Measurements from ENCODE around the gene ACACB. TPM values are rescaled to one million over a fixed set of nuclear protein-coding genes. Genes with fewer than 3 reads are reported as not detected.
A peak's percentile ranks its signal among the peaks of the same experiment; 100 is the strongest.

Gene ACACB
- total and polyA plus RNA-seq, 12 donors = 12.8 to 241 (median 107) TPM

DNA sequence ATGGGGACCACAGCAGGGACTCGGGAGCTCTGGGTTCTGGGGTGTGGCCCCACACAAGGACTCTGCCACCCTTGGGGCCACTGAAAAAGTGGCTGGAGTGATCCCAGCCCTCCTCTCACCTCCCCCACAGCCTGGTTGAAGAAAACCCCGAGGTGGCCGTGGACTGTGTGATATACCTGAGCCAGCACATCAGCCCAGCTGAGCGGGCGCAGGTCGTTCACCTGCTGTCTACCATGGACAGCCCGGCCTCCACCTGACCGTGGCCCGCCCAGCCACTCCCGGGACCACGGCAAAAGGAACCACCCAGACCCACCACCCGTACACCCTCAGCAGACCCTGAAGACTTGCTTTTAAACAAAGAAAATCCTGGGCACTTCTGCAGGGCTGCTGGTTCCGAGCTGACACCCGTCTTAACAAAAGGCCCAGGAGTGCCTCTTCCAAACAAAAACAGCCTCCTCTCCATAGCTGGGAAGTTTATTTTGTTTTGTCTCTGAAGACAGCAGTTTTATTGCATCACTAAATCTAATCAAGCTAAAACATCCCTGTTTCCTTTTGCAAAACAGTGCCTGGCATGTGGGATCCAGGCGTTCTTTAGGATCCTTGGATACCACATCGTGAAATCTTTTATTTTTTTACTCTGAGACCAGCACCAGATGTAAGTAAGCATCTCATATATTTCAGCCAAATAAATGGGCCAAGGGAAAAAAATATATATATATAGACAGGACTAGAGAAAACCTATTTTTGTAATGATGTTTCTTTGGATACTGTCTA lies 149.9 kb downstream of the ACACB start:
- no peaks in the 10 kb centered on the region for H3K27me3 ChIP-seq
- H3K4me3 ChIP-seq = no peak overlapping the region
- no peak overlapping the region for H3K27ac ChIP-seq
- H3K36me3 ChIP-seq = peaks cover 0 to 83% (median 60%) of the 10 kb centered on the region in 9 donors
- WGBS, 2 donors = 87 to 88% methylated on average over 16 of the region's 16 CpGs
- intact Hi-C loops (cut with DNase I) = loop anchor here in 2 of 10 donors (5.0 kb wide), 2 partner anchors 116 to 121 kb away; no protein-coding TSS in a partner anchor
- H3K9me3 ChIP-seq = peaks cover 0 to 16% (median 0%) of the 10 kb centered on the region in 11 donors
- peaks cover 0 to 7% (median 0%) of the 10 kb centered on the region in 9 donors for H3K4me1 ChIP-seq
- ATAC-seq (no peak), DNase-seq (no peak)
- TF ChIP-seq, protein P1, sequence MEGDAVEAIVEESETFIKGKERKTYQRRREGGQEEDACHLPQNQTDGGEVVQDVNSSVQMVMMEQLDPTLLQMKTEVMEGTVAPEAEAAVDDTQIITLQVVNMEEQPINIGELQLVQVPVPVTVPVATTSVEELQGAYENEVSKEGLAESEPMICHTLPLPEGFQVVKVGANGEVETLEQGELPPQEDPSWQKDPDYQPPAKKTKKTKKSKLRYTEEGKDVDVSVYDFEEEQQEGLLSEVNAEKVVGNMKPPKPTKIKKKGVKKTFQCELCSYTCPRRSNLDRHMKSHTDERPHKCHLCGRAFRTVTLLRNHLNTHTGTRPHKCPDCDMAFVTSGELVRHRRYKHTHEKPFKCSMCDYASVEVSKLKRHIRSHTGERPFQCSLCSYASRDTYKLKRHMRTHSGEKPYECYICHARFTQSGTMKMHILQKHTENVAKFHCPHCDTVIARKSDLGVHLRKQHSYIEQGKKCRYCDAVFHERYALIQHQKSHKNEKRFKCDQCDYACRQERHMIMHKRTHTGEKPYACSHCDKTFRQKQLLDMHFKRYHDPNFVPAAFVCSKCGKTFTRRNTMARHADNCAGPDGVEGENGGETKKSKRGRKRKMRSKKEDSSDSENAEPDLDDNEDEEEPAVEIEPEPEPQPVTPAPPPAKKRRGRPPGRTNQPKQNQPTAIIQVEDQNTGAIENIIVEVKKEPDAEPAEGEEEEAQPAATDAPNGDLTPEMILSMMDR (IDR thresholded peaks at IDR 0.05) = no peak

DNA sequence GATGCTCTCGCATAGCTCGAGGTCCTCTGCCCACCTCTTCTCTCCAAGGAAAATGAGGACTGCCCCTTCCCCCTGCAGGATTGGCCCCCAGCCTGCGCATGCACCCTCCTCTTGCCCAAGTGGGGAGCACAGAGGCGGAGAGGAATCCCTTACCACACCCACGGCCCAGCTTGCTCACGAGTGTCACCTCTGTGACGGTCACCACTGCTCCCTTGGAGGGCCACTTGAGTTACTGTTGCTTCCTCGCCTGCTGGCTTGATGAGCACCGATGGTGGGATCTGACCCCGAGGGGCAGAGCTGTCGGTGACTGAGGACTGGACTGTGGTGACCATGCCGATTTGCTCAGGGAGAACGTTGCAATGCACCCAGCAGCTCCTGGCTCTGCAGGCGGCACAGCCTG lies 151.0 kb downstream of the ACACB start:
- H3K4me3 ChIP-seq = no peak overlapping the region
- no peak overlapping the region for H3K27ac ChIP-seq
- DNase-seq = no peak
- H3K27me3 ChIP-seq = no peaks in the 10 kb centered on the region
- intact Hi-C loops (cut with DNase I) = loop anchor here in 2 of 10 donors (5.0 kb wide), 2 partner anchors 115 to 120 kb away; no protein-coding TSS in a partner anchor
- ATAC-seq = no peak
- H3K36me3 ChIP-seq = peaks cover 0 to 75% (median 51%) of the 10 kb centered on the region in 9 donors
- peaks cover 0 to 16% (median 0%) of the 10 kb centered on the region in 11 donors for H3K9me3 ChIP-seq
- TF ChIP-seq, protein P1 (IDR thresholded peaks at IDR 0.05) = no peak
- peaks cover 0 to 7% (median 0%) of the 10 kb centered on the region in 9 donors for H3K4me1 ChIP-seq
- WGBS, 2 donors = 87 to 88% methylated on average over 14 of the region's 14 CpGs

DNA sequence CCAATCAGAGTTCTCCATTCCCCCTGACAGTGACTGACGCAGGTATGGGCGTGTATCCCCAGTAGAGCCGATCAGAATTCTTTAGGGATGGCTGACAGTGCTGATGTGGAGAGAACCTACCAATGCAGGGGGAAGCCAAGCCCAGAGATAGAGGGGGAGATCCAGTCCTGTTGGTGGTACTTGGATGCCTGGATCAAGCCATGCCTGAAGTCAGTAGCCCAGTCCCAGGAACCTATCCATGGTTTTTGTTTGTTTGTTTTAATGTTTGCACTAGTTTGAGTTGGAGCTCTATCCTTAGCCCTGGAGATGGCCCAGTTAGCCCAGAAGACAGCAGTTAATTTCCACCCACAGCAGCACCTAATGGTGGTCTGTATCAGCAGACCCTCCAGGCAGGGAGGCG lies 152.5 kb downstream of the ACACB start:
- 88 to 93% methylated on average over 4 of the region's 4 CpGs for WGBS, 2 donors
- intact Hi-C loops (cut with DNase I) = loop anchor here in 2 of 10 donors (5.0 kb wide), 2 partner anchors 113 to 118 kb away; no protein-coding TSS in a partner anchor
- Histone ChIP-seq H3K27me3 (no peaks in the 10 kb centered on the region), H3K9me3 (peaks cover 0 to 6% (median 0%) of the 10 kb centered on the region in 11 donors), H3K27ac (no peak overlapping the region), H3K4me1 (peaks cover 0 to 7% (median 0%) of the 10 kb centered on the region in 9 donors), H3K36me3 (peaks cover 0 to 60% (median 36%) of the 10 kb centered on the region in 9 donors), H3K4me3 (no peak overlapping the region)
- DNase-seq (no peak), ATAC-seq (no peak)
- TF ChIP-seq, protein P1 (IDR thresholded peaks at IDR 0.05) = no peak

DNA sequence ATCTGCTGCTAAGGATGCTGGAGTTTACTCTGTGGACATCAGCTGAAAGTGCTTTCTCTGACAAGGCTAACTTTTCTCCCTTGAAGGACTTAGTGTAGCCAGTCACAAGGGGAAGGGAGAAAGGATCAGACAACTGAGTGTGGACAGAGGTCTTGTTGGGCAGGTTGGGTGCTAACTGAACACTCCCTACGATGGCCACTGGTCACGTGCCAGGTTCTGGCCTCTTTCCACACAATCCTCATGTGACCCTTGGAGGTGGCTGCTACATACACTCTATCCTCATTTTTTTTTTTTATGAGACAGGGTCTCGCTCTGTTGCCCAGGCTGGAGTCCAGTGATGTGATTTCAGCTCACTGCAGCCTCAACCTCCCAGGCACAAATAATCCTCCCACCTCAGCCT lies 153.0 kb downstream of the ACACB start:
- peaks cover 0 to 55% (median 31%) of the 10 kb centered on the region in 9 donors for H3K36me3 ChIP-seq
- no peaks in the 10 kb centered on the region for H3K27me3 ChIP-seq
- WGBS, 2 donors = 36 to 54% methylated on average over 3 of the region's 3 CpGs
- peak in 2 of 8 donors; percentile 34 to 48 for ATAC-seq
- no peak overlapping the region for H3K4me3 ChIP-seq
- H3K4me1 ChIP-seq = peaks cover 0 to 5% (median 0%) of the 10 kb centered on the region in 9 donors
- no peak for DNase-seq
- intact Hi-C loops (cut with DNase I) = loop anchor here in 2 of 10 donors (5.0 kb wide), 2 partner anchors 113 to 118 kb away; no protein-coding TSS in a partner anchor
- TF ChIP-seq, protein P1 (IDR thresholded peaks at IDR 0.05) = no peak
- no peak overlapping the region for H3K27ac ChIP-seq
- H3K9me3 ChIP-seq = peaks cover 0 to 6% (median 0%) of the 10 kb centered on the region in 11 donors

Data from heart right ventricle (tissue), 16 donors.